NCI-H2196 treated with DMSO at 0.1 percent for 48 hours (cell line): Measurements from ENCODE around the gene UGT1A3.

Experiments
- DNase-seq: peaks from one replicate; lab custom pipeline; 2025; ENCODE audit not compliant: unreplicated experiment; lab: John Stamatoyannopoulos, UW

UGT1A3 gene

GRCh38 chr2:233793465-233794127 lies 64.8 kb downstream of the UGT1A3 start:
- no peak for DNase-seq

GRCh38 chr2:233794128-233794658 lies 65.4 kb downstream of the UGT1A3 start:
- no peak for DNase-seq

GRCh38 chr2:233795735-233796171 lies 66.9 kb downstream of the UGT1A3 start:
- no peak for DNase-seq

GRCh38 chr2:233796254-233796653 lies 67.4 kb downstream of the UGT1A3 start:
- no peak for DNase-seq

GRCh38 chr2:233798335-233799086 lies 69.7 kb downstream of the UGT1A3 start:
- DNase-seq, result no peak

GRCh38 chr2:233799087-233799665 lies 70.3 kb downstream of the UGT1A3 start:
- DNase-seq, result no peak

GRCh38 chr2:233799716-233800115 lies 70.9 kb downstream of the UGT1A3 start:
- DNase-seq, result no peak

GRCh38 chr2:233800208-233800607 lies 71.4 kb downstream of the UGT1A3 start:
- DNase-seq, result no peak

GRCh38 chr2:233801357-233802131 lies 72.7 kb downstream of the UGT1A3 start:
- DNase-seq, result no peak

GRCh38 chr2:233802132-233802815 lies 73.4 kb downstream of the UGT1A3 start:
- no peak for DNase-seq

GRCh38 chr2:233803292-233803911 lies 74.6 kb downstream of the UGT1A3 start:
- DNase-seq, result no peak

GRCh38 chr2:233803994-233804393 lies 75.2 kb downstream of the UGT1A3 start:
- DNase-seq, result no peak

- DNase-seq, result no peak
Observed at GRCh38 chr2:233807215-233807865, 78.5 kb downstream of the UGT1A3 start.

- DNase-seq, result no peak
Observed at GRCh38 chr2:233807966-233808935, 79.4 kb downstream of the UGT1A3 start.

- DNase-seq, result no peak
Observed at GRCh38 chr2:233810385-233810784, 81.5 kb downstream of the UGT1A3 start.

- no peak for DNase-seq
Observed at GRCh38 chr2:233811087-233811486, 82.2 kb downstream of the UGT1A3 start.

GRCh38 chr2:233811732-233812131 lies 82.9 kb downstream of the UGT1A3 start:
- no peak for DNase-seq

GRCh38 chr2:233813236-233814055 lies 84.6 kb downstream of the UGT1A3 start:
- no peak for DNase-seq
